Measurements from ENCODE around the gene CACNA1B.

DNA sequence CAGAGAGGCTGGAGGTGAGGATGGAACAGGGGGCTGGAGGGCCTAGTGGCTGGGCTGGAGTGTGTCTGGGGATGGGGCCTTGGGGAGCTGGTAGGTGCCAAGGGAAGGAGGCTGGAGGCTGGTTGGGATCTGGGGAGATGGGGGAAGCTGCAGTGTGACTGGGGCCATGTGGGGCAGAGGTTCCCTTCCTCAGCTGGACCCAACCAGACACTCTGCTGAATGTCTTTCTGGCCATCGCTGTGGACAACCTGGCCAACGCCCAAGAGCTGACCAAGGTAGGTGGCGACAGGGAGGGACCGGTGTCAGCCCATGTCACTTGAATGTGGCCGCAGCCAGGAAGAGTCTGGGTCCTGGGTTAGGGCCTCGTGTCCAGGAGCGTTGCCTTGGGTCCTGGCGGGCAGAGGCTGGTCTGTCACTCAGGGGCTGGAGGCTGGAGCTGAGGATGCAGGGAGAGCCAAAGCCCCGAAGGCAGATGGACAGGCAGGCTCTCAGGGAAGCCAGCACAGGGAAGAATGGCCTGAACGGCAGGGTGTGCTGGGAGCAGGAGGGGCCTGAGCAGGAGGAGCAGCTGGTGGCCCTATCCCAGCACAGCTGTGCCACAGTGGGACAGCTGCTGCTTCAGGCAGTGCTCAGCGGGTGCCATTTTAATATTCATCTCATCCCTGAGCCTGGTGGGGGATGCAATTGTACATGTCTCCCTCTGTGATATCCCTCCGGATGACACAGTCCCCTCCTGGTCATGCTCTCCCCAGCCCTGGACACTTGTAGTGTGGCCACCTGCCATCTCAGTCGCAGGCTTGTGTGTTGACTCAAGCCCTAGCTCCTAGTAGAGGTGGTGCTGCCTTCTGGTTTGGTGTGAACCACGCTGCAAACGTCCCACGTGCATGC, 132.5 kb downstream of the CACNA1B start:
- no peak for TF ChIP-seq CTCF (IDR thresholded peaks at IDR 0.05)
- TF ChIP-seq POLR2A (IDR thresholded peaks at IDR 0.05), result no peak
- no peak for TF ChIP-seq EP300 (IDR thresholded peaks at IDR 0.05)
